ENCODE data around the gene CASP5.

GRCh38 chr11:105042178-105042577 lies 19.2 kb upstream of the CASP5 start:
- TF ChIP-seq HOXB5 (CRISPR knock-in tag; IDR thresholded peaks at IDR 0.05) (no peak), CTCF (IDR thresholded peaks at IDR 0.05) (no peak), RAD21 (conservative IDR thresholded peaks at IDR 0.05 in 1 of 2, IDR thresholded peaks at IDR 0.05 in 1 of 2) (no peak), ELK1 (IDR thresholded peaks at IDR 0.05; ENCODE audit: low read depth, low read length) (no peak), SMC3 (IDR thresholded peaks at IDR 0.05) (no peak), EP300 (IDR thresholded peaks at IDR 0.05) (no peak), POLR2A (IDR thresholded peaks at IDR 0.05; ENCODE audit: low read length) (no peak), PHF8 (IDR thresholded peaks at IDR 0.05; ENCODE audit: borderline replicate concordance, low read depth) (no peak), KDM5A (IDR thresholded peaks at IDR 0.05) (no peak), ESRRA (IDR thresholded peaks at IDR 0.05; ENCODE audit: borderline replicate concordance, low read length) (no peak), CHD4 (IDR thresholded peaks at IDR 0.05; ENCODE audit: borderline replicate concordance) (no peak)

Data from A549 (cell line).